ENCODE measurements around the gene JAG2.

DNA sequence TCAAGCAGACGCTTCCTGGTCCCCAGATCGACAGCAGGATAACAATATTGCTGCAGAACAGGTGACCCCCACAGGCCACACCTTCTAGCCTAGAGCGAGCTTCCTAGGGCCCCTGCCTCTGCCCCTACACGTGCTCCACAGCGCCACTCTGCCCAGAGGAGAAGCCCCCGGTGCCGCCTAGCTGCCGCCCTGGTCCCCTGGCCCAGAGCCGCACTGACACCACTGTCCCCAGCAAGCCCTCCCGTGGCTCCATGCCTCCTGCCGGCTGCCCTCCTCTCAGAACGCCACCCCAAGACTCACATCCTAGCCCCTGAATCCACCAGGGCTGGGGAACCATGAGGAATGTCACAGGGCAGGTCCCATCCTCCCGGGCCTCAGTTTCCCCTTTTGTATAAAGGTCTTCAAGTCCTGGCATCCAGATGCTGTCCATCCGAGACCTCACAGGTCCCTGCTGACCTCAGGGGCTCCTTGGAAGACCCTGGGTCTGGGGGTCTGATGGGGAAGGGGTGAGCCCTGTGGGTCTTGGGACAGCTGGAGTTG lies 31.0 kb downstream of the JAG2 start:
- TF ChIP-seq TCF4 (CRISPR knock-in tag; IDR thresholded peaks at IDR 0.05; ENCODE audit: borderline replicate concordance) (no peak), ZNF565 (CRISPR knock-in tag; conservative IDR thresholded peaks at IDR 0.05; ENCODE audit: low read depth) (no peak), ZNF8 (CRISPR knock-in tag; IDR thresholded peaks at IDR 0.05) (no peak), ZFP30 (CRISPR knock-in tag; IDR thresholded peaks at IDR 0.05) (no peak)
- TF ChIP-seq, protein P1, sequence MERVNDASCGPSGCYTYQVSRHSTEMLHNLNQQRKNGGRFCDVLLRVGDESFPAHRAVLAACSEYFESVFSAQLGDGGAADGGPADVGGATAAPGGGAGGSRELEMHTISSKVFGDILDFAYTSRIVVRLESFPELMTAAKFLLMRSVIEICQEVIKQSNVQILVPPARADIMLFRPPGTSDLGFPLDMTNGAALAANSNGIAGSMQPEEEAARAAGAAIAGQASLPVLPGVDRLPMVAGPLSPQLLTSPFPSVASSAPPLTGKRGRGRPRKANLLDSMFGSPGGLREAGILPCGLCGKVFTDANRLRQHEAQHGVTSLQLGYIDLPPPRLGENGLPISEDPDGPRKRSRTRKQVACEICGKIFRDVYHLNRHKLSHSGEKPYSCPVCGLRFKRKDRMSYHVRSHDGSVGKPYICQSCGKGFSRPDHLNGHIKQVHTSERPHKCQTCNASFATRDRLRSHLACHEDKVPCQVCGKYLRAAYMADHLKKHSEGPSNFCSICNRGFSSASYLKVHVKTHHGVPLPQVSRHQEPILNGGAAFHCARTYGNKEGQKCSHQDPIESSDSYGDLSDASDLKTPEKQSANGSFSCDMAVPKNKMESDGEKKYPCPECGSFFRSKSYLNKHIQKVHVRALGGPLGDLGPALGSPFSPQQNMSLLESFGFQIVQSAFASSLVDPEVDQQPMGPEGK (CRISPR knock-in tag; IDR thresholded peaks at IDR 0.05; ENCODE audit: borderline replicate concordance): no peak
